ENCODE data around the gene CNTNAP1.

The CNTNAP1 gene

DNA sequence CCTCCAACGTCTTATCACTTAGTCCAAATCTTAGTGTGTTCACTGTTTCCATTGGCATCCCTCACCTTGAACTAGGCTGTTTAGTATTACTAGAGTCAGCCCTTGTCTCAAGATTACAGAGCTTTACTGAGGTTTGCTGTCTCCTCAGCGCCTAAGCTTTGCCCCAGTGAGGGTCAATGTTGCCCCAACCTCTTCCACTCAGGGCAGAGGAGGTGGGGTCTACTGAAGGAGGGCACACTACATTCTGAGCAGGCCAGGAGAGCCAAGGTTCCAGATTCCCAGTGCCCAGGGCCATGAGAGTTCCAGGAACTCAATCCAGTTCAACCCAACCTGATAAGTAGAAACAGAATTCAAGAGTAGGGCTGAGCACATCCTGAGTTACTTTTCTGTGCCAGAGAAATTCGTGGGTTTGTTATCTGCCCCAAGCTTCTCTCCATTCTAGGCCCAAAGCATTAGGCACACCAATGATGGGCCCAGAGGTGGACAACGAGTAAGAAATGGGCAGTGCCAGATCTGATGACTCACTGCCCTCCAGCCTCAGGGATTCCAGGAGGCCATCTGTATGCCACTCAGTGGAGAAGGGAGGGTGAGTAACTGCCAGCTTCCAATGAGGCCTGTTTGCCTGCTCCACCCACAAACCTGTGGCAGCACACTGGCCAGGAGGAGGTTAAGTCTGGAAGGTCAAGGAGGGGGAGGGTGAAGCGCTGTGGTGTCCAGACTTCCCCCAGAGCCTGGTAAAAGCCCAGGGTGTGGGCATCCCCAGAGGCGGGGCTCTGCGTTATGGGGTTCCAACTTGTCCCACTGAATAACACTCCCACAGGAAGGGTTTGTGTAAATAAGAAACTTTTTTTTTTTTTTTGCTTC lies 15.0 kb upstream of the CNTNAP1 start:
- no peaks in the 10 kb centered on the region for H3K36me3 ChIP-seq (ENCODE audit: insufficient read depth, low read length)

GRCh38 chr17:42669705-42669976 lies 12.7 kb upstream of the CNTNAP1 start:
- H2AFZ ChIP-seq (ENCODE audit: low read length) = no peak overlapping the region
- no peaks in the 10 kb centered on the region for H3K9me3 ChIP-seq (ENCODE audit: insufficient read depth, low read depth, low read length)
- H3K36me3 ChIP-seq (ENCODE audit: insufficient read depth, low read length) = no peaks in the 10 kb centered on the region
- H3K4me1 ChIP-seq (ENCODE audit: insufficient read depth, low read length, poor library complexity, severe bottlenecking) = no peaks in the 10 kb centered on the region
- TF ChIP-seq, protein P1, sequence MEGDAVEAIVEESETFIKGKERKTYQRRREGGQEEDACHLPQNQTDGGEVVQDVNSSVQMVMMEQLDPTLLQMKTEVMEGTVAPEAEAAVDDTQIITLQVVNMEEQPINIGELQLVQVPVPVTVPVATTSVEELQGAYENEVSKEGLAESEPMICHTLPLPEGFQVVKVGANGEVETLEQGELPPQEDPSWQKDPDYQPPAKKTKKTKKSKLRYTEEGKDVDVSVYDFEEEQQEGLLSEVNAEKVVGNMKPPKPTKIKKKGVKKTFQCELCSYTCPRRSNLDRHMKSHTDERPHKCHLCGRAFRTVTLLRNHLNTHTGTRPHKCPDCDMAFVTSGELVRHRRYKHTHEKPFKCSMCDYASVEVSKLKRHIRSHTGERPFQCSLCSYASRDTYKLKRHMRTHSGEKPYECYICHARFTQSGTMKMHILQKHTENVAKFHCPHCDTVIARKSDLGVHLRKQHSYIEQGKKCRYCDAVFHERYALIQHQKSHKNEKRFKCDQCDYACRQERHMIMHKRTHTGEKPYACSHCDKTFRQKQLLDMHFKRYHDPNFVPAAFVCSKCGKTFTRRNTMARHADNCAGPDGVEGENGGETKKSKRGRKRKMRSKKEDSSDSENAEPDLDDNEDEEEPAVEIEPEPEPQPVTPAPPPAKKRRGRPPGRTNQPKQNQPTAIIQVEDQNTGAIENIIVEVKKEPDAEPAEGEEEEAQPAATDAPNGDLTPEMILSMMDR (conservative IDR thresholded peaks at IDR 0.05; ENCODE audit: low read length) = no peak
- TF ChIP-seq EZH2phosphoT487 (IDR thresholded peaks at IDR 0.05; ENCODE audit: borderline replicate concordance) = no peak
- H3K9me2 ChIP-seq (replicated peaks; ENCODE audit: low read depth, low read length) = no peaks in the 10 kb centered on the region
- H3K4me2 ChIP-seq (ENCODE audit: low read depth, low read length, poor library complexity, severe bottlenecking) = no peak overlapping the region
- no peak overlapping the region for H3K9ac ChIP-seq (ENCODE audit: low read depth, low read length, poor library complexity, severe bottlenecking)
- no peaks in the 10 kb centered on the region for H3K79me2 ChIP-seq (ENCODE audit: insufficient read depth, low read length)
- H4K20me1 ChIP-seq (ENCODE audit: insufficient read depth, low read length, poor library complexity, severe bottlenecking) = no peaks in the 10 kb centered on the region
- no peaks in the 10 kb centered on the region for H3F3A ChIP-seq (ENCODE audit: low read depth)
- H3K27me3 ChIP-seq (ENCODE audit: insufficient read depth, low read length, poor library complexity, severe bottlenecking) = no peaks in the 10 kb centered on the region
- no peak overlapping the region for H3K4me3 ChIP-seq (ENCODE audit: low read length, poor library complexity, severe bottlenecking)

More for the DNA sequence above, 15.0 kb upstream of the CNTNAP1 start:
- H3K9me3 ChIP-seq (ENCODE audit: insufficient read depth, low read depth, low read length) = no peaks in the 10 kb centered on the region
- TF ChIP-seq, protein P1 (conservative IDR thresholded peaks at IDR 0.05; ENCODE audit: low read length) = no peak
- TF ChIP-seq EZH2phosphoT487 (IDR thresholded peaks at IDR 0.05; ENCODE audit: borderline replicate concordance) = no peak
- H3K4me2 ChIP-seq (ENCODE audit: low read depth, low read length, poor library complexity, severe bottlenecking) = no peak overlapping the region
- H3K27me3 ChIP-seq (ENCODE audit: insufficient read depth, low read length, poor library complexity, severe bottlenecking) = no peaks in the 10 kb centered on the region
- H3K4me3 ChIP-seq (ENCODE audit: low read length, poor library complexity, severe bottlenecking) = no peak overlapping the region
- H3K79me2 ChIP-seq (ENCODE audit: insufficient read depth, low read length) = no peaks in the 10 kb centered on the region
- H2AFZ ChIP-seq (ENCODE audit: low read length) = no peak overlapping the region
- H3K4me1 ChIP-seq (ENCODE audit: insufficient read depth, low read length, poor library complexity, severe bottlenecking) = no peaks in the 10 kb centered on the region
- H3F3A ChIP-seq (ENCODE audit: low read depth) = no peaks in the 10 kb centered on the region
- no peak overlapping the region for H3K9ac ChIP-seq (ENCODE audit: low read depth, low read length, poor library complexity, severe bottlenecking)
- H3K9me2 ChIP-seq (replicated peaks; ENCODE audit: low read depth, low read length) = no peaks in the 10 kb centered on the region
- H4K20me1 ChIP-seq (ENCODE audit: insufficient read depth, low read length, poor library complexity, severe bottlenecking) = no peaks in the 10 kb centered on the region

DNA sequence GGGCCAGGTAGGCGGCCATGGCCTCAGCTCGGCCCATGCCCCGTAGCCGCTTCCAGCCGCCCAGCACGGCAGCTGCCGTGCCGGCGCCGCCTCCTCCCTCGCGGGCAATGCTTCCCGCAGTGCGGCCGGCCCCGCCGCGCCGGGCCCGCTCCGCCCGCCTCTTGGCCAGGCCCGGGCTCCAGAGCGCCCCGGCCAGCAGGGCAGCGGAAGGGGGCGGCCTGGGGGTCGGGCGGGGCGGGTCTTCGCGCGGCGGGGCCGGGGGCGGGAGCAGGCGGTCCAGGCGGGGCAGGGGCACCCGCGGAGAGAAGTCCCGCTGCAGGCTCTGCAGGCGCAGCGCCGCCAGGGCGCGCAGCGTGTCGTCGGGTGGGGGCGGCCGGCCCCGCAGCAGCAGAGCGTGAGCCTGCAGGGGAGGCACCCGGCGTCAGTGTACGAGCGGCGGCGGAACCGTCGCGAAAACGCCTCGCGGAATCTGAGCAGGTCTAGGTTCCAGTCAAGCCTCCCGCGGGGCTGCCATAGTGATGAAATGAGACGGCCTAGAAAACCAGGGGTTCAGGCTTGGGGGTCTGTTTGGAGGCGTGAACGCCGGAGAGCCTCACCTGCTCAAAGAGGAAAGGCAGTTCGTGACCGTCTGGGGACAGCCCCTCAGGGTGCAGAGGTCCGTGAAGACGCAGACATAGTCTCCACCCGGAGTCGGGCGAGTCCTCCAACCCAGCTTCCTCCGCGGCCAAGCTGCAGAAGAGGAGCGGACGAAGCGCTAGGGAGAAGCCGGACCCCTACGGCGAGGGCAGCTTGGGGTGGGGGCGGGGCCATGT lies 12.1 kb upstream of the CNTNAP1 start:
- Histone ChIP-seq H3K4me3 (ENCODE audit: low read length, poor library complexity, severe bottlenecking) (no peak overlapping the region), H3K9me3 (ENCODE audit: insufficient read depth, low read depth, low read length) (no peaks in the 10 kb centered on the region), H2AFZ (ENCODE audit: low read length) (no peak overlapping the region), H3K4me2 (ENCODE audit: low read depth, low read length, poor library complexity, severe bottlenecking) (no peak overlapping the region), H3K9me2 (replicated peaks; ENCODE audit: low read depth, low read length) (no peaks in the 10 kb centered on the region), H4K20me1 (ENCODE audit: insufficient read depth, low read length, poor library complexity, severe bottlenecking) (peaks cover under 1% of the 10 kb centered on the region), H3K9ac (ENCODE audit: low read depth, low read length, poor library complexity, severe bottlenecking) (no peak overlapping the region), H3K4me1 (ENCODE audit: insufficient read depth, low read length, poor library complexity, severe bottlenecking) (no peaks in the 10 kb centered on the region), H3K79me2 (ENCODE audit: insufficient read depth, low read length) (no peaks in the 10 kb centered on the region), H3F3A (ENCODE audit: low read depth) (no peaks in the 10 kb centered on the region), H3K27me3 (ENCODE audit: insufficient read depth, low read length, poor library complexity, severe bottlenecking) (no peaks in the 10 kb centered on the region), H3K36me3 (ENCODE audit: insufficient read depth, low read length) (no peaks in the 10 kb centered on the region)
- TF ChIP-seq, protein P1 (conservative IDR thresholded peaks at IDR 0.05; ENCODE audit: low read length) = no peak
- no peak for TF ChIP-seq EZH2phosphoT487 (IDR thresholded peaks at IDR 0.05; ENCODE audit: borderline replicate concordance)
